ENCODE data around the gene CAMKMT.

Gene CAMKMT

DNA sequence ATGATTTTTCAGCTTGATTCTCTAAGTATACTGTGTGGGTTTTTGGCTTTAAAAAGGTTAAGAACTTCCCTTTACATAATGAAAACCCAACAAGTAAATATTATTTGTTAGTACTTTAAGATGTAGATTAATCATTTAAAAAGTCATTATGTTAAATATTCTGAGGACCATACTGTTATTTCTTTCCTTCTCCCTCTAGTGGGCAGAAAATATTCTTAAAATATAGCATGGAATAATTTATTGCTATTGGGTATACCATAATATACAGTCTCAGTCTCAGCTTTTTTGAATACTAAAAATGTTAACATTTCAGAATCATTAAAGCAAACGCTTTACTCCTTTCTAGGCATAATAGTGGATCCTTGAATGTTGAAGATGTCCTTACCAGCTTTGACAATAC, 28.1 kb downstream of the CAMKMT start:
- no peak overlapping the region for H3K4me3 ChIP-seq (ENCODE audit: low read depth, low read length)
- TF ChIP-seq, protein P1, sequence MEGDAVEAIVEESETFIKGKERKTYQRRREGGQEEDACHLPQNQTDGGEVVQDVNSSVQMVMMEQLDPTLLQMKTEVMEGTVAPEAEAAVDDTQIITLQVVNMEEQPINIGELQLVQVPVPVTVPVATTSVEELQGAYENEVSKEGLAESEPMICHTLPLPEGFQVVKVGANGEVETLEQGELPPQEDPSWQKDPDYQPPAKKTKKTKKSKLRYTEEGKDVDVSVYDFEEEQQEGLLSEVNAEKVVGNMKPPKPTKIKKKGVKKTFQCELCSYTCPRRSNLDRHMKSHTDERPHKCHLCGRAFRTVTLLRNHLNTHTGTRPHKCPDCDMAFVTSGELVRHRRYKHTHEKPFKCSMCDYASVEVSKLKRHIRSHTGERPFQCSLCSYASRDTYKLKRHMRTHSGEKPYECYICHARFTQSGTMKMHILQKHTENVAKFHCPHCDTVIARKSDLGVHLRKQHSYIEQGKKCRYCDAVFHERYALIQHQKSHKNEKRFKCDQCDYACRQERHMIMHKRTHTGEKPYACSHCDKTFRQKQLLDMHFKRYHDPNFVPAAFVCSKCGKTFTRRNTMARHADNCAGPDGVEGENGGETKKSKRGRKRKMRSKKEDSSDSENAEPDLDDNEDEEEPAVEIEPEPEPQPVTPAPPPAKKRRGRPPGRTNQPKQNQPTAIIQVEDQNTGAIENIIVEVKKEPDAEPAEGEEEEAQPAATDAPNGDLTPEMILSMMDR (IDR thresholded peaks at IDR 0.05; ENCODE audit: control insufficient read depth, extremely low read depth, insufficient read depth), result no peak
- no peak for DNase-seq (ENCODE audit: low read depth)

DNA sequence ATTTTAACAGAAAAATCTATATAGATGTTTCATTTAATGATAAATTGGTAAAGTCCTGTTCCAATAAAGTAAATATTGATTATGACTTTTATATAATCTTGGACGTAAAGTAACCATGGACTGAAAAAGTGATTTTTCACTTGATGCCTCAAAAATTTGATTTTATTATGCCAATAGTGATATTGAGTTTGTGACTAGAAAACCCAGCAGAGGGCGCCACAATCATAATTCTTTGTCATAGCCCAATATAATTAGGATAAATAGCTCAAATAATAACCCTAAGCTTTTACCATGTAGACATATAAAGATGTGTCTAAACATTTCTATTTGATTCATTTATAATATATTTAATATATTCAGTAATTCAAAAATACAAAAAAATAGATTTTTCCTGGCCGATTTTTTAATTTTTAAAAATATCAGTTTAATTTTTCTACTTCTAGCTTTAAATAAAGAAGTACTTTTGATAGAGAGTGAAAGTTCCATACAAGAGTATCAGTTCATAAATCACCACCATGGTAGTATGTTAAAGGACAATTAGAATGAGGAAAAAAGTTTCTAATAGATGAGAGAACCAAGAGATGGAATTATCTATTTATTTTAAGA, 30.7 kb downstream of the CAMKMT start:
- no peak overlapping the region for H3K4me3 ChIP-seq (ENCODE audit: low read depth, low read length)
- DNase-seq (ENCODE audit: low read depth), result no peak
- TF ChIP-seq, protein P1 (IDR thresholded peaks at IDR 0.05; ENCODE audit: control insufficient read depth, extremely low read depth, insufficient read depth), result peak; percentile 36

DNA sequence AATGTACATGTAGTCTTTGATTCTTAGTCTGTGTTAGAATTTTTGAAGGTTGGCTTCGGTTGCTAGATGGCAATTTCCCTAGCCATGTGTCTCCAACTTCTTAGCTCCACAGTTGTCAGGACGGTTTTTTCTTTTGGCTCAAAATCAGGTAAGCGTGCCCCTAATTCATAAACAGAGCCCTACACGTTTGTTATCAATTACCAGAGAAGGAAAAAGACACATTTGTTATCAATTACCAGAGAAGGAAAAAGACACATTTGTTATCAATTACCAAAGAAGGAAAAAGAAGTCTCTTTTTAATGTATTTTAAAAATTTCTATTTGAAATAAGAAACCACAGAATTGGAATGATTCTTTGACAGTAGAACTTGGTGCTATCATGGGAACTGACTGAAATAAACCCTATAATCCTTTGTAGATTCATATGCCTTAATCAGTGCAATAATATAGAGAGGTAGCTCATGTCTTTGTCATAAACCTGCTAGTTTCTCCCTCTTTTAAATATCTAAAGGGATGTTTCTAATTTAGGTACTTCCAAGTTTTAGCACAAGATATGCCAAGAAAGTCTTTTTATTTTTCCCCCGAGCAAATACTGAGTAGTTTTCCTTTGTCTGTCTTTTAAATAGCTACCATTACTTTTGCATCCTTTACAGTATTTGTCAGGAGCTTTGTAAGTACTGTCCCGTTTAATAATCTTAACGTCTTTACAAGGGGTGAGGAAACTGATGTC, 35.9 kb downstream of the CAMKMT start:
- TF ChIP-seq, protein P1 (IDR thresholded peaks at IDR 0.05; ENCODE audit: control insufficient read depth, extremely low read depth, insufficient read depth), result no peak
- no peak overlapping the region for H3K4me3 ChIP-seq (ENCODE audit: low read depth, low read length)
- no peak for DNase-seq (ENCODE audit: low read depth)

DNA sequence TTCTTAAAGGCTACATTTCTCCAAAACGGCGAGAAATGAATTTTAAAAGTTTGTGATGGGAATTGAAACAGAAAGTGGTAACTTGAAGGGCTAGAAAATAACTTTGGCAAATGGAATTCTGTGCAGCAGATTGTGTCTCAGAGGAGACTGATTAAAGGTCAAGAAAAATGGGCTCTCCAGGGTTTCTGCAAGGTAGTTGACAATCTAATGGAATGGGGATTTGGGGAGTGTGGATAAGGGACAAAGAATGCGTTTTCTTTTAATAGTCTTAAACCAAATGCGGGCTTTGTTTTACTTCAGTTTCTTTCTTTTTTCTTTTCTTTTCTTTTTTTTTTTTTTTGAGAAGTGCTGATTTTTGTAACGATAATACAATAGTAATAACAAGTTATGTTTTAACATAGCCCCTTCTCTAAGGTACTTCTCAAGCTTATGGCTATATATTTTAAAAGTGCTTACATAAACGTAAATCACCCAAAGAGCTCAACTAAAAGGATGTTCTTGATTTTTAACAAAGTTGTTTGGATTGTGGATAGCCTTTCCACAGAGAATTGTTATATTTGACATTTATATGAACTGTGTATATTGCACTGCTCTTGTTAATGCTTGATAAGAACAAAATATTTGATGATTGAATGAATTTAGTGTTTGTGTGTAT, 36.6 kb downstream of the CAMKMT start:
- no peak for DNase-seq (ENCODE audit: low read depth)
- no peak overlapping the region for H3K4me3 ChIP-seq (ENCODE audit: low read depth, low read length)
- TF ChIP-seq, protein P1 (IDR thresholded peaks at IDR 0.05; ENCODE audit: control insufficient read depth, extremely low read depth, insufficient read depth), result no peak

DNA sequence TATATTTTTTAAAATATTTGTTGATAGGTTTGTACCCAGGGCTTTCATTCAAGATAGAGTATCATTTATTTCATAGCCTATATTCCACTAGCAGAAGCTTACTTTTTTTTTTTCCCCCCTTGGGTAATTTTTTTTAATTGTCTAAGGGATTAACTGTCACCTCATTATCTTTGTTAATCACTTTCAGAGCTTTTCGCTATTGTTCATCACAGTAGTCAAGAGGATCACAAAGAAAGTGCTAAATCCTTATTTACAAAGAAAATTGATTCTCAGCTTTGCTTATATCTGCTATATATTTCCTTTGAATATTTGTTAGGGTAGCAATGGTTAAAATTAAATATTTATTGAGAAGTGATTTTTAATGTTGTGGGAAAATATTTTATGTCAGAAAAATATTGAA, 59.0 kb downstream of the CAMKMT start:
- no peak overlapping the region for H3K4me3 ChIP-seq (ENCODE audit: low read depth, low read length)
- TF ChIP-seq, protein P1 (IDR thresholded peaks at IDR 0.05; ENCODE audit: control insufficient read depth, extremely low read depth, insufficient read depth), result no peak
- DNase-seq (ENCODE audit: low read depth), result no peak

DNA sequence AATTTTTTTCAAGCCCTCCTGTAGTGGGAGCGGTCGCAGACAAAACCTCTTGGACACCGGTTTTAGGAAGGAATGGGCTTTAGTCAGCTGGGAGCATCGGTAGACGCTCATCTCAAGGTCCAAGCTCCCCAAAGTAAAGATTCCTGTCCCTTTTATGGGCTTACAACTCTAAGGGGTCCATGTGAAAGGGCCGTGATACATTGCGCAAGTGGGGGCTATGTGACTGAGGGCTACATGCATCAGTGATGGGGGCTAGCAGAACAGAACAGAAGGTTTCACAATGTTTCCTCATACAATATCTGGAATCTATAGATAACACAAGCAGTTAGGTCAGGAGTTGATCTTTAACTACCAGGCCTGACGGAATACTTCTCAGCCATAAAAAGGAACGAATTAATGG, 62.5 kb downstream of the CAMKMT start:
- no peak for DNase-seq (ENCODE audit: low read depth)
- no peak overlapping the region for H3K4me3 ChIP-seq (ENCODE audit: low read depth, low read length)
- TF ChIP-seq, protein P1 (IDR thresholded peaks at IDR 0.05; ENCODE audit: control insufficient read depth, extremely low read depth, insufficient read depth), result no peak

Data from LNCaP clone FGC (cell line).